Measurements from ENCODE around the gene DNM2. TPM values are rescaled to one million over a fixed set of nuclear protein-coding genes. Genes with fewer than 3 reads are reported as not detected.

The DNM2 gene
- total RNA-seq, 2 donors from 2014 or later, result 403 to 422 TPM

GRCh38 chr19:10723591-10723990, 5.7 kb downstream of the DNM2 start:
- no peaks in the 10 kb centered on the region for H3K9me3 Mint-ChIP-seq
- H3K4me3 Mint-ChIP-seq, result no peak overlapping the region
- no peaks in the 10 kb centered on the region for H3K27me3 Mint-ChIP-seq
- peaks cover 9% of the 10 kb centered on the region for H3K36me3 Mint-ChIP-seq
- no peak for DNase-seq (ENCODE audit: low spot score)
- peaks cover 49 to 55% of the 10 kb centered on the region in 2 donors for H3K4me1 Mint-ChIP-seq (ENCODE audit: low read depth in 2 of 2)
- ATAC-seq, result no peak
- H3K27ac Mint-ChIP-seq, result no peak overlapping the region

- Mint-ChIP-seq H3K27me3 (no peaks in the 10 kb centered on the region), H3K36me3 (peaks cover 5% of the 10 kb centered on the region), H3K27ac (no peak overlapping the region), H3K9me3 (no peaks in the 10 kb centered on the region), H3K4me1 (ENCODE audit: low read depth in 2 of 2) (peaks cover 50 to 52% of the 10 kb centered on the region in 2 donors), H3K4me3 (no peak overlapping the region)
- ATAC-seq (no peak), DNase-seq (ENCODE audit: low spot score) (peak; percentile 44)
These were observed 6.7 kb downstream of the DNM2 start for GRCh38 chr19:10724573-10725071.

GRCh38 chr19:10725415-10725814, 7.5 kb downstream of the DNM2 start:
- no peak for ATAC-seq
- no peaks in the 10 kb centered on the region for H3K27me3 Mint-ChIP-seq

GRCh38 chr19:10726268-10726667, 8.4 kb downstream of the DNM2 start:
- peaks cover 48 to 51% of the 10 kb centered on the region in 2 donors for H3K4me1 Mint-ChIP-seq (ENCODE audit: low read depth in 2 of 2)

More at GRCh38 chr19:10725415-10725814, 7.5 kb downstream of the DNM2 start:
- Mint-ChIP-seq H3K9me3 (no peaks in the 10 kb centered on the region), H3K4me3 (no peak overlapping the region), H3K4me1 (ENCODE audit: low read depth in 2 of 2) (peaks cover 46 to 52% of the 10 kb centered on the region in 2 donors), H3K36me3 (peaks cover 5% of the 10 kb centered on the region), H3K27ac (no peak overlapping the region)
- no peak for DNase-seq (ENCODE audit: low spot score)

GRCh38 chr19:10727685-10728201, 9.9 kb downstream of the DNM2 start:
- Mint-ChIP-seq H3K27me3 (no peaks in the 10 kb centered on the region), H3K4me3 (peak overlapping the region; percentile 39), H3K4me1 (ENCODE audit: low read depth in 2 of 2) (peaks cover 47 to 51% of the 10 kb centered on the region in 2 donors), H3K36me3 (peaks cover 5% of the 10 kb centered on the region), H3K27ac (peak overlapping the region; percentile 60 to 94), H3K9me3 (no peaks in the 10 kb centered on the region)
- DNase-seq (ENCODE audit: low spot score) (peak; percentile 55), ATAC-seq (no peak)

More at GRCh38 chr19:10726268-10726667, 8.4 kb downstream of the DNM2 start:
- no peak overlapping the region for H3K27ac Mint-ChIP-seq
- H3K4me3 Mint-ChIP-seq, result no peak overlapping the region
- peaks cover 5% of the 10 kb centered on the region for H3K36me3 Mint-ChIP-seq
- H3K9me3 Mint-ChIP-seq, result no peaks in the 10 kb centered on the region
- DNase-seq (ENCODE audit: low spot score) (no peak), ATAC-seq (no peak)
- no peaks in the 10 kb centered on the region for H3K27me3 Mint-ChIP-seq

GRCh38 chr19:10729411-10729810, 11.5 kb downstream of the DNM2 start:
- Mint-ChIP-seq H3K4me3 (no peak overlapping the region), H3K27ac (peak overlapping the region; percentile 89 to 98)

GRCh38 chr19:10730932-10731331, 13.1 kb downstream of the DNM2 start:
- no peaks in the 10 kb centered on the region for H3K27me3 Mint-ChIP-seq
- H3K4me3 Mint-ChIP-seq, result no peak overlapping the region
- H3K27ac Mint-ChIP-seq, result peak overlapping the region; percentile 89 to 98
- DNase-seq (ENCODE audit: low spot score), result peak; percentile 51
- peak in 1 of 2 donors; percentile 16 for ATAC-seq
- H3K36me3 Mint-ChIP-seq, result peaks cover 5% of the 10 kb centered on the region
- no peaks in the 10 kb centered on the region for H3K9me3 Mint-ChIP-seq
- H3K4me1 Mint-ChIP-seq (ENCODE audit: low read depth in 2 of 2), result peaks cover 32 to 41% of the 10 kb centered on the region in 2 donors

More at GRCh38 chr19:10729411-10729810, 11.5 kb downstream of the DNM2 start:
- DNase-seq (ENCODE audit: low spot score) (no peak), ATAC-seq (no peak)
- peaks cover 5% of the 10 kb centered on the region for H3K36me3 Mint-ChIP-seq
- no peaks in the 10 kb centered on the region for H3K9me3 Mint-ChIP-seq
- H3K4me1 Mint-ChIP-seq (ENCODE audit: low read depth in 2 of 2), result peaks cover 37 to 42% of the 10 kb centered on the region in 2 donors
- H3K27me3 Mint-ChIP-seq, result no peaks in the 10 kb centered on the region

- no peak overlapping the region for H3K27ac Mint-ChIP-seq
- H3K4me3 Mint-ChIP-seq, result no peak overlapping the region
- H3K9me3 Mint-ChIP-seq, result no peaks in the 10 kb centered on the region
- H3K4me1 Mint-ChIP-seq (ENCODE audit: low read depth in 2 of 2), result peaks cover 27 to 35% of the 10 kb centered on the region in 2 donors
- H3K36me3 Mint-ChIP-seq, result no peaks in the 10 kb centered on the region
- ATAC-seq (no peak), DNase-seq (ENCODE audit: low spot score) (peak; percentile 1)
- H3K27me3 Mint-ChIP-seq, result no peaks in the 10 kb centered on the region
These were observed 17.9 kb downstream of the DNM2 start for GRCh38 chr19:10735741-10736140.

- Mint-ChIP-seq H3K4me1 (ENCODE audit: low read depth in 2 of 2) (peaks cover 31 to 37% of the 10 kb centered on the region in 2 donors), H3K27me3 (no peaks in the 10 kb centered on the region), H3K9me3 (no peaks in the 10 kb centered on the region), H3K36me3 (no peaks in the 10 kb centered on the region), H3K27ac (no peak overlapping the region), H3K4me3 (no peak overlapping the region)
- ATAC-seq (no peak), DNase-seq (ENCODE audit: low spot score) (peak; percentile 28)
These were observed 18.3 kb downstream of the DNM2 start for GRCh38 chr19:10736189-10736588.

- Mint-ChIP-seq H3K36me3 (no peaks in the 10 kb centered on the region), H3K27ac (peak overlapping the region; percentile 58 to 79), H3K4me1 (ENCODE audit: low read depth in 2 of 2) (peaks cover 31 to 37% of the 10 kb centered on the region in 2 donors), H3K27me3 (no peaks in the 10 kb centered on the region), H3K4me3 (no peak overlapping the region), H3K9me3 (no peaks in the 10 kb centered on the region)
- ATAC-seq, result no peak
- DNase-seq (ENCODE audit: low spot score), result peak; percentile 1
These were observed 19.2 kb downstream of the DNM2 start for GRCh38 chr19:10736916-10737551.

- H3K9me3 Mint-ChIP-seq, result no peaks in the 10 kb centered on the region
- DNase-seq (ENCODE audit: low spot score), result peak; percentile 59
- no peak overlapping the region for H3K4me3 Mint-ChIP-seq
- ATAC-seq, result no peak
- H3K27me3 Mint-ChIP-seq, result no peaks in the 10 kb centered on the region
- H3K36me3 Mint-ChIP-seq, result no peaks in the 10 kb centered on the region
- peak overlapping the region; percentile 58 to 79 for H3K27ac Mint-ChIP-seq
- peaks cover 37 to 39% of the 10 kb centered on the region in 2 donors for H3K4me1 Mint-ChIP-seq (ENCODE audit: low read depth in 2 of 2)
These were observed 19.8 kb downstream of the DNM2 start for GRCh38 chr19:10737722-10738121.

GRCh38 chr19:10740798-10741197, 22.9 kb downstream of the DNM2 start:
- peak overlapping the region in 1 of 2 donors; percentile 77 for H3K27ac Mint-ChIP-seq

GRCh38 chr19:10742476-10742875, 24.6 kb downstream of the DNM2 start:
- DNase-seq (ENCODE audit: low spot score) (no peak), ATAC-seq (no peak)
- Mint-ChIP-seq H3K27me3 (no peaks in the 10 kb centered on the region), H3K4me1 (ENCODE audit: low read depth in 2 of 2) (peaks cover 42 to 45% of the 10 kb centered on the region in 2 donors), H3K36me3 (no peaks in the 10 kb centered on the region), H3K27ac (no peak overlapping the region), H3K9me3 (no peaks in the 10 kb centered on the region), H3K4me3 (no peak overlapping the region)

More at GRCh38 chr19:10740798-10741197, 22.9 kb downstream of the DNM2 start:
- Mint-ChIP-seq H3K4me3 (no peak overlapping the region), H3K9me3 (no peaks in the 10 kb centered on the region), H3K36me3 (no peaks in the 10 kb centered on the region), H3K27me3 (no peaks in the 10 kb centered on the region), H3K4me1 (ENCODE audit: low read depth in 2 of 2) (peaks cover 46 to 47% of the 10 kb centered on the region in 2 donors)
- ATAC-seq (no peak), DNase-seq (ENCODE audit: low spot score) (no peak)

- H3K27ac Mint-ChIP-seq, result no peak overlapping the region
- DNase-seq (ENCODE audit: low spot score) (no peak), ATAC-seq (no peak)
- H3K27me3 Mint-ChIP-seq, result no peaks in the 10 kb centered on the region
- H3K4me3 Mint-ChIP-seq, result no peak overlapping the region
- H3K4me1 Mint-ChIP-seq (ENCODE audit: low read depth in 2 of 2), result peaks cover 52 to 56% of the 10 kb centered on the region in 2 donors
- H3K36me3 Mint-ChIP-seq, result no peaks in the 10 kb centered on the region
- no peaks in the 10 kb centered on the region for H3K9me3 Mint-ChIP-seq
These were observed 26.4 kb downstream of the DNM2 start for GRCh38 chr19:10744253-10744798.

Data from natural killer cell treated with Interleukin-12 subunit alpha and Interleukin-12 subunit beta and Interleukin-15 and Interleukin-18, amount 100 ng/mL, for 72 hours (primary cell).